Fibroblast of villous mesenchyme (primary cell): ENCODE measurements around the gene ANO2. TPM values are rescaled to one million over a fixed set of nuclear protein-coding genes. Genes with fewer than 3 reads are reported as not detected.

Experiments used
- DNase-seq: peaks from one replicate; pipeline ENCODE4 v3.0.0-alpha.2; 2010; ENCODE audit warnings: low read depth
- H3K4me3 ChIP-seq: 2 replicates; pipeline ENCODE4 v1.5.1; 2011; ENCODE audit warnings: low read depth, mild to moderate bottlenecking, low read length
- CTCF ChIP-seq: IDR thresholded peaks from 2 replicates; pipeline ENCODE4 v1.5.1; 2012; ENCODE audit warnings: low read depth, mild to moderate bottlenecking, low read length; ENCODE audit not compliant: insufficient read depth
- total RNA-seq: library from RNA; depleted of rRNA; stranded (reverse); fragments of >200 nt; gene quantifications from 2 replicates; pipeline ENCODE4 v1.2.3, GENCODE V29; 2012

The ANO2 gene
- total RNA-seq, 1 donor = 0.43 TPM

GRCh38 chr12:5868625-5869295, 76.3 kb downstream of the ANO2 start:
- TF ChIP-seq CTCF = no peak
- no peak for DNase-seq
- no peak overlapping the region for H3K4me3 ChIP-seq

GRCh38 chr12:5865397-5865796, 79.7 kb downstream of the ANO2 start:
- no peak overlapping the region for H3K4me3 ChIP-seq
- no peak for DNase-seq
- TF ChIP-seq CTCF = no peak

GRCh38 chr12:5864972-5865371, 80.1 kb downstream of the ANO2 start:
- DNase-seq = no peak
- TF ChIP-seq CTCF = no peak
- no peak overlapping the region for H3K4me3 ChIP-seq

- no peak for TF ChIP-seq CTCF
- no peak for DNase-seq
- H3K4me3 ChIP-seq = no peak overlapping the region
These were observed 80.8 kb downstream of the ANO2 start for GRCh38 chr12:5864301-5864700.

GRCh38 chr12:5861416-5861815, 83.6 kb downstream of the ANO2 start:
- no peak overlapping the region for H3K4me3 ChIP-seq
- no peak for TF ChIP-seq CTCF
- DNase-seq = no peak

GRCh38 chr12:5856692-5857091, 88.4 kb downstream of the ANO2 start:
- TF ChIP-seq CTCF = no peak
- DNase-seq = no peak
- H3K4me3 ChIP-seq = no peak overlapping the region

- no peak overlapping the region for H3K4me3 ChIP-seq
- TF ChIP-seq CTCF = no peak
- DNase-seq = no peak
These were observed 98.1 kb downstream of the ANO2 start for GRCh38 chr12:5846950-5847349.
